Esophagus squamous epithelium (tissue), 5 donors: ENCODE data around the gene SELENOV. TPM values are rescaled to one million over a fixed set of nuclear protein-coding genes. Genes with fewer than 3 reads are reported as not detected.

Source experiments
- DNase-seq: peaks from one replicate; lab custom pipeline; 2025; lab: John Stamatoyannopoulos, UW
- H3K27ac ChIP-seq, 4 donors: fragments of 200-600 bp; sonication (generic); one replicate each; pipeline ENCODE4 v1.5.1; 2016 to 2019; ENCODE audit warnings: mild to moderate bottlenecking in 1 of 4
- H3K27me3 ChIP-seq, 4 donors: fragments of 200-600 bp; sonication (generic); 1 replicate in 3 of 4; 2 replicates in 1 of 4; pipeline versions ENCODE4 v1.5.1 to v1.6.0; 2017 to 2021; ENCODE audit warnings: antibody characterized with exemption in 1 of 4
- H3K36me3 ChIP-seq, 3 donors: fragments of 200-600 bp; sonication (generic); one replicate each; pipeline ENCODE4 v1.5.1; 2016 to 2019
- H3K4me1 ChIP-seq, 3 donors: fragments of 200-600 bp; sonication (generic); one replicate each; pipeline ENCODE4 v1.5.1; 2017 to 2019
- H3K4me3 ChIP-seq, 4 donors: fragments of 200-600 bp; sonication (generic); 1 replicate in 3 of 4; 2 replicates in 1 of 4; pipeline ENCODE4 v1.5.1; 2016 to 2019; ENCODE audit warnings: mild to moderate bottlenecking in 2 of 4, moderate library complexity in 1 of 4
- H3K9me3 ChIP-seq, 3 donors: fragments of 200-600 bp; sonication (generic); one replicate each; pipeline ENCODE4 v1.5.1; 2016 to 2019
- CTCF ChIP-seq, 6 experiments: fragments of 450-650 bp in 4 of 6; fragments of 200-600 bp in 2 of 6; sonication (generic) in 2 of 6; IDR thresholded peaks; one replicate each; pipeline ENCODE4 v1.5.1; 2016 to 2019; ENCODE audit warnings: antibody characterized with exemption in 6 of 6, mild to moderate bottlenecking in 4 of 6, moderate library complexity in 4 of 6
- POLR2A ChIP-seq, 4 donors: fragments of 450-650 bp; IDR thresholded peaks; one replicate each; pipeline ENCODE4 v1.6.1; 2017; ENCODE audit warnings: antibody characterized with exemption in 4 of 4, mild to moderate bottlenecking in 4 of 4, moderate library complexity in 3 of 4
- WGBS, 2 donors: methylation state at CpG; one replicate each; pipeline ENCODE4 v1.1.5; 2018; 5-methylcytosine and 5-hydroxymethylcytosine counted together
- intact Hi-C: fragments of 100-400 bp; cut with DNase I; formaldehyde crosslinking; loops from one replicate; pipeline ENCODE4 v1.15.0; 2022
- total RNA-seq, 4 donors: library from RNA; depleted of rRNA; stranded (reverse); fragments of >200 nt; gene quantifications; one replicate each; pipeline ENCODE4 v1.1.0, GENCODE V29; 2016
- donor health status: DM: yes; HTN: yes; CAD: no.

Gene SELENOV
- total RNA-seq, 4 donors from 2014 or later: not detected

GRCh38 chr19:39469567-39469966 is 45.4 kb upstream of the SELENOV start:
- Histone ChIP-seq H3K27me3 (no peaks in the 10 kb centered on the region), H3K9me3 (no peaks in the 10 kb centered on the region), H3K27ac (no peak overlapping the region), H3K4me1 (no peaks in the 10 kb centered on the region), H3K4me3 (no peak overlapping the region), H3K36me3 (peaks cover 72 to 100% (median 89%) of the 10 kb centered on the region in 3 donors)
- no peak for TF ChIP-seq POLR2A (IDR thresholded peaks at IDR 0.05)
- no peak for TF ChIP-seq CTCF (IDR thresholded peaks at IDR 0.05)
- intact Hi-C loops: no loop called here
- WGBS, 2 donors: 85 to 89% methylated on average over 3 to 6 of the region's 6 CpGs
- no peak for DNase-seq

GRCh38 chr19:39470724-39471339 is 44.1 kb upstream of the SELENOV start:
- 78 to 88% methylated on average over 3 to 7 of the region's 7 CpGs for WGBS, 2 donors
- intact Hi-C loops: loop anchor here (10.0 kb wide), 1 partner anchor 64 kb away; the partner anchor contains the start of gene EID2B
- TF ChIP-seq CTCF (IDR thresholded peaks at IDR 0.05) (no peak), POLR2A (IDR thresholded peaks at IDR 0.05) (no peak)
- Histone ChIP-seq H3K9me3 (no peaks in the 10 kb centered on the region), H3K4me3 (no peak overlapping the region), H3K36me3 (peaks cover 65 to 100% (median 86%) of the 10 kb centered on the region in 3 donors), H3K4me1 (no peaks in the 10 kb centered on the region), H3K27ac (no peak overlapping the region), H3K27me3 (no peaks in the 10 kb centered on the region)
- no peak for DNase-seq

GRCh38 chr19:39471756-39472536 is 43.0 kb upstream of the SELENOV start:
- intact Hi-C loops: loop anchor here (10.0 kb wide), 1 partner anchor 63 kb away; the partner anchor contains the start of gene EID2B
- TF ChIP-seq POLR2A (IDR thresholded peaks at IDR 0.05): no peak
- TF ChIP-seq CTCF (IDR thresholded peaks at IDR 0.05): no peak

GRCh38 chr19:39472746-39473442 is 42.0 kb upstream of the SELENOV start:
- no peak for DNase-seq

More at GRCh38 chr19:39471756-39472536, 43.0 kb upstream of the SELENOV start:
- Histone ChIP-seq H3K9me3 (no peaks in the 10 kb centered on the region), H3K4me1 (no peaks in the 10 kb centered on the region), H3K36me3 (peaks cover 61 to 100% (median 80%) of the 10 kb centered on the region in 3 donors), H3K4me3 (no peak overlapping the region), H3K27ac (no peak overlapping the region), H3K27me3 (no peaks in the 10 kb centered on the region)
- DNase-seq: no peak
- 84 to 88% methylated on average over 4 to 5 of the region's 8 CpGs for WGBS, 2 donors

More at GRCh38 chr19:39472746-39473442, 42.0 kb upstream of the SELENOV start:
- H3K36me3 ChIP-seq: peaks cover 59 to 92% (median 78%) of the 10 kb centered on the region in 3 donors
- no peaks in the 10 kb centered on the region for H3K4me1 ChIP-seq
- no peaks in the 10 kb centered on the region for H3K9me3 ChIP-seq
- no peak overlapping the region for H3K27ac ChIP-seq
- no peaks in the 10 kb centered on the region for H3K27me3 ChIP-seq
- no peak overlapping the region for H3K4me3 ChIP-seq
- TF ChIP-seq POLR2A (IDR thresholded peaks at IDR 0.05) (no peak), CTCF (IDR thresholded peaks at IDR 0.05) (no peak)
- intact Hi-C loops: loop anchor here (10.0 kb wide), 1 partner anchor 62 kb away; the partner anchor contains the start of gene EID2B
- WGBS, 2 donors: 84 to 92% methylated on average over 5 to 10 of the region's 32 CpGs
